WTC11 (cell line): ENCODE measurements around the gene SP140L.

Experiments
- ATF2 ChIP-seq: sonication (generic); formaldehyde crosslinking; IDR thresholded peaks from 2 replicates; pipeline ENCODE4 v1.8.1; 2022; ENCODE audit warnings: low read depth, missing genetic modification reagents, borderline replicate concordance
- CTCF ChIP-seq: fragments of 200-600 bp; IDR thresholded peaks from 2 replicates; pipeline ENCODE4 v1.8.0; 2022; ENCODE audit warnings: antibody characterized with exemption
- E2F4 ChIP-seq: sonication (generic); formaldehyde crosslinking; IDR thresholded peaks from 2 replicates; pipeline ENCODE4 v1.8.1; 2022; ENCODE audit warnings: low read depth, mild to moderate bottlenecking, moderate library complexity, missing genetic modification reagents, borderline replicate concordance
- GABPB1 ChIP-seq: sonication (generic); formaldehyde crosslinking; IDR thresholded peaks from 2 replicates; pipeline ENCODE4 v1.8.1; 2023; ENCODE audit warnings: mild to moderate bottlenecking, missing genetic modification reagents
- IRF1 ChIP-seq: sonication (generic); formaldehyde crosslinking; IDR thresholded peaks from 2 replicates; pipeline ENCODE4 v1.8.0; 2023; ENCODE audit warnings: missing genetic modification reagents
- MAX ChIP-seq: sonication (generic); formaldehyde crosslinking; IDR thresholded peaks from 2 replicates; pipeline ENCODE4 v1.8.0; 2022; ENCODE audit warnings: mild to moderate bottlenecking, missing genetic modification reagents
- NR1H2 ChIP-seq: sonication (generic); formaldehyde crosslinking; IDR thresholded peaks from 2 replicates; pipeline ENCODE4 v1.9.0; 2021; ENCODE audit warnings: mild to moderate bottlenecking, moderate library complexity, missing genetic modification reagents
- PRDM15 ChIP-seq: sonication (generic); formaldehyde crosslinking; IDR thresholded peaks from 2 replicates; pipeline ENCODE4 v1.8.0; 2022; ENCODE audit warnings: missing genetic modification reagents
- TP53 ChIP-seq: sonication (generic); formaldehyde crosslinking; IDR thresholded peaks from 2 replicates; pipeline ENCODE4 v1.8.1; 2023; ENCODE audit warnings: mild to moderate bottlenecking, missing genetic modification reagents
- USF1 ChIP-seq: sonication (generic); formaldehyde crosslinking; IDR thresholded peaks from 2 replicates; pipeline ENCODE4 v1.8.0; 2022; ENCODE audit warnings: mild to moderate bottlenecking, missing genetic modification reagents
- USF2 ChIP-seq: sonication (generic); formaldehyde crosslinking; IDR thresholded peaks from 2 replicates; pipeline ENCODE4 v1.8.1; 2023; ENCODE audit warnings: mild to moderate bottlenecking, missing genetic modification reagents, moderate library complexity
- ZBTB21 ChIP-seq: sonication (generic); formaldehyde crosslinking; IDR thresholded peaks from 2 replicates; pipeline ENCODE4 v1.8.1; 2023; ENCODE audit warnings: mild to moderate bottlenecking, missing genetic modification reagents, borderline replicate concordance
- ZMAT4 ChIP-seq: fragments of 250-450 bp; sonication (Bioruptor Pico); IDR thresholded peaks from 2 replicates; pipeline ENCODE4 v1.9.0; 2021; ENCODE audit warnings: mild to moderate bottlenecking
- ZNF121 ChIP-seq: sonication (generic); formaldehyde crosslinking; IDR thresholded peaks from 2 replicates; pipeline ENCODE4 v1.8.0; 2023; ENCODE audit warnings: missing genetic modification reagents

- no peak for TF ChIP-seq IRF1 (CRISPR knock-in tag)
- TF ChIP-seq MAX = no peak
- no peak for TF ChIP-seq ATF2
- no peak for TF ChIP-seq CTCF
- TF ChIP-seq E2F4 (CRISPR knock-in tag) = no peak
- TF ChIP-seq GABPB1 (CRISPR knock-in tag) = no peak
- no peak for TF ChIP-seq USF1 (CRISPR knock-in tag)
- TF ChIP-seq USF2 (CRISPR knock-in tag) = no peak
- TF ChIP-seq ZNF121 (CRISPR knock-in tag) = no peak
- TF ChIP-seq ZMAT4 (CRISPR knock-in tag) = no peak
- no peak for TF ChIP-seq TP53 (CRISPR knock-in tag)
- TF ChIP-seq ZBTB21 (CRISPR knock-in tag) = no peak
- no peak for TF ChIP-seq NR1H2 (CRISPR knock-in tag)
- no peak for TF ChIP-seq PRDM15
These were observed 593 bp downstream of the SP140L start for GRCh38 chr2:230327418-230328154.
